Esophagus (tissue), 2 donors: ENCODE results near the gene ROPN1. TPM values are rescaled to one million over a fixed set of nuclear protein-coding genes. Genes with fewer than 3 reads are reported as not detected.
A peak's percentile ranks its signal among the peaks of the same experiment; 100 is the strongest.
"Not testable (repeated sequence)": the region's sequence is repeated elsewhere in the genome, so short reads cannot be mapped to it uniquely, and the experiment has no call there.

Experiments
- H3K27ac ChIP-seq, 2 donors: one replicate each; pipeline ENCODE4 v1.5.1; 2013; ENCODE audit warnings: low read depth in 2 of 2, mild to moderate bottlenecking in 2 of 2, inconsistent platforms in 1 of 2, low read length in 1 of 2, moderate library complexity in 1 of 2
- H3K27me3 ChIP-seq, 2 donors: one replicate each; pipeline ENCODE4 v1.6.1; 2013; ENCODE audit warnings: low read length in 2 of 2, control low read depth in 1 of 2, mild to moderate bottlenecking in 1 of 2; ENCODE audit not compliant: insufficient read depth in 2 of 2, control insufficient read depth in 1 of 2
- H3K36me3 ChIP-seq, 2 donors: one replicate each; pipeline ENCODE4 v1.6.1; 2013; ENCODE audit warnings: low read length in 1 of 2; ENCODE audit not compliant: control insufficient read depth in 2 of 2, insufficient read depth in 2 of 2
- H3K4me1 ChIP-seq, 2 donors: one replicate each; pipeline ENCODE4 v1.6.1; 2013; ENCODE audit warnings: low read length in 1 of 2; ENCODE audit not compliant: control insufficient read depth in 2 of 2, insufficient read depth in 2 of 2
- H3K4me3 ChIP-seq, 2 donors: one replicate each; pipeline ENCODE4 v1.5.1; 2013; ENCODE audit warnings: low read length in 2 of 2, mild to moderate bottlenecking in 2 of 2, low read depth in 1 of 2, moderate library complexity in 1 of 2
- H3K9me3 ChIP-seq, 2 donors: one replicate each; pipeline ENCODE4 v1.6.1; 2013; ENCODE audit warnings: mild to moderate bottlenecking in 2 of 2, low read depth in 1 of 2, low read length in 1 of 2, moderate library complexity in 1 of 2; ENCODE audit not compliant: control insufficient read depth in 2 of 2, insufficient read depth in 1 of 2
- WGBS, 2 donors: extraction: QIAGEN DNeasy Blood & Tissue Kit; methylation state at CpG; one replicate each; pipeline ENCODE4 v1.1.7; 2013; 5-methylcytosine and 5-hydroxymethylcytosine counted together
- polyA plus RNA-seq, 2 donors: library from polyadenylated mRNA; stranded (reverse); fragments of 200-250 nt; gene quantifications; one replicate each; pipeline ENCODE4 v1.2.3, GENCODE V29; 2013
- donor health status: healthy with polysubstance abuse.
- donor health status: Bipolar disorder and iron deficiency.

ROPN1 gene
- polyA plus RNA-seq, 2 donors = not detected

DNA sequence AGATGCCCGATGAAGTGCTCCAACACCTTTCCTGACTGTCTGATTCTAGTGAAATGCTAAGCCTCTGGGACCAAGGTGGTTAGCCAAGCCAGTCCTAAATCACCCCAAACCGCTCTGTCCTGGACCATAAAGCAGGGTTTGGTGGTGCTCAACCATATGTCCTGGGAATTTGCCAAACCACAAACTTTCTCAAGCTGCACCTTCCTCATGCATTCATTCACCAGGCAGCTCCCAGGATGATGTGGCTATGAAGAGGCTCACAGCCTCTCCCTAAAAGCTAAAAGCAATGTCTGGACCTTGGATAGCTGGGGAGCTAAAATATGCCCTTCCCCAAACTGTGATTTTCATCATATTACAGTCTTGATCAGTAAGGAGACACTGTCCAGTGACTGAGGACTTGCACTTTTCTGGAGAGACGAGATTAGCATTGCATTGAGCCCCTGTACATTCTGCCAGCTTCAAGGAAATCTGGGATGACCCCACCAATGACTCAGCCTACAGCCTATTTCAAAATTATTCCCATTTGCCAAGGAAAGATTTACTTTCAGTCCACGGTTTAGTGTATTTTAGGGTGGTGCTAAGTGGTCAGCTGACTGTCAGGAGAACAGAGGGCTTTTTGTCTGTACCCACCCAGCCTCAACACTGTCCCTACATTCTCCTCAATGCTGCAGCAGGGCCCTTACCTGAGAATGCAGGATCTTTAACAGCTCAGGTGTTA lies 15.6 kb downstream of the ROPN1 start:
- WGBS, 2 donors = 64 to 75% methylated on average over 4 of the region's 4 CpGs
- not testable (repeated sequence) for H3K4me3 ChIP-seq, H3K27ac ChIP-seq

DNA sequence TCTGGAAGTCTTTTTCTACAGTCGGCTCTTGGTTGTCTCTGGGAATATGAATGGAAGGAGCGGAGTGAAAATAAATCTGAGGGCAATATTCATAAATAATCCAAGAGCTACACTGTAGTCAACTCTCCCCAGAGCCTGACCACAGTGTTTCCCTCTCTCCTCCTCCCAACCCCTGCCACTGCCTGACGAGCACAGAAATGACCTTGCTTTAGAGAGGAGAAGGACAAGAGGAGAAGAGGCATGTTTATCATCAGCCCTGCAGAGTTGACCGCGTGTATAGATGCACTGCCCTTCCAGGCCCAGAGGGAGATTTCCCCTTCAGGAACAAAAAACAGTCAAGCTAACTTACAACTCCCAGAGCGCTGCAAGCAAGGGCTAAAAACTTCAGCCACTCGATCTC lies 16.9 kb downstream of the ROPN1 start:
- H3K4me3 ChIP-seq, H3K27ac ChIP-seq, H3K27me3 ChIP-seq, H3K4me1 ChIP-seq, H3K9me3 ChIP-seq, H3K36me3 ChIP-seq: not testable (repeated sequence)
- WGBS, 2 donors = 75 to 80% methylated on average over 4 to 5 of the region's 7 CpGs

More for the DNA sequence above, 15.6 kb downstream of the ROPN1 start:
- not testable (repeated sequence) for H3K36me3 ChIP-seq, H3K4me1 ChIP-seq, H3K27me3 ChIP-seq, H3K9me3 ChIP-seq

DNA sequence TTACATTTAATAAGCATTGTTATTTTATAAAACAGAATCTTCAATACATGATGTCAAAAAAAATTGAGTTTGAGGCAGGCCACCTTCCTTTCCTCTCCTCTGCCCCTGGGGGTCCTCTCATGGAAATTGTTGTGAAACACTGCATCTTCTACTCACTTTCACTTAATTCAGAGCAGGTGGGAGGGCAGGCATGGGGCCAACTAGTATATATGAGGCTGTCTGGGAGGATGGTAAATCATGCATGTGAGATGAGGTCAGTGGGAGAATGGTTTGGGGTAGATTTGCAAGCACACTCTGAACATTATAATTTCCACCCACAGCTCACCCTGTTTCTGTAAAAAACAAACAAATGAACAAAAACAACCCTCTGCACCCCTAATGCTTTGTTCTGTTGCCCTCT lies 20.5 kb downstream of the ROPN1 start:
- H3K36me3 ChIP-seq = no peaks in the 10 kb centered on the region
- H3K4me3 ChIP-seq = no peak overlapping the region
- H3K9me3 ChIP-seq = no peaks in the 10 kb centered on the region
- H3K27ac ChIP-seq = no peak overlapping the region
- no peaks in the 10 kb centered on the region for H3K4me1 ChIP-seq
- H3K27me3 ChIP-seq = no peaks in the 10 kb centered on the region

DNA sequence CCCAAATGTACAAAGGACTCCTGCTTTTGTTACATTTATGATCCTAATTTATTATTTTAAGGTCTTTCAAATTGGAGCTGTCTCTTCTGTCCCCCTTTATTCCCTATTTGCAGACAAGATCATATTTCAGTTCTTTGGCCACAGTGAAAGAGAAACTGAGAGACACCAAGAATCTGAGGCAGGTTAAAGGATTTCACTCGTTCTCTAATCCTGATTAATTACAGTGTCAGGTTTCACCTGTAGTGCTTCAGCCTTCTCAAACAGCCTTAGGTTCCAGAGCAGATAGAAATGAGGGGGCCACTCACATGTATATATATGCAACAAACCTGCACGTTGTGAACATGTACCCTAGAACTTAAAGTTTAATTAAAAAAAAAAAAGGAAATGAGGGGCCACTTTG lies 24.7 kb downstream of the ROPN1 start:
- not testable (repeated sequence) for H3K9me3 ChIP-seq, H3K4me3 ChIP-seq, H3K27me3 ChIP-seq, H3K4me1 ChIP-seq, H3K27ac ChIP-seq, H3K36me3 ChIP-seq
- WGBS, 2 donors = 24 to 25% methylated on average over 2 of the region's 2 CpGs

DNA sequence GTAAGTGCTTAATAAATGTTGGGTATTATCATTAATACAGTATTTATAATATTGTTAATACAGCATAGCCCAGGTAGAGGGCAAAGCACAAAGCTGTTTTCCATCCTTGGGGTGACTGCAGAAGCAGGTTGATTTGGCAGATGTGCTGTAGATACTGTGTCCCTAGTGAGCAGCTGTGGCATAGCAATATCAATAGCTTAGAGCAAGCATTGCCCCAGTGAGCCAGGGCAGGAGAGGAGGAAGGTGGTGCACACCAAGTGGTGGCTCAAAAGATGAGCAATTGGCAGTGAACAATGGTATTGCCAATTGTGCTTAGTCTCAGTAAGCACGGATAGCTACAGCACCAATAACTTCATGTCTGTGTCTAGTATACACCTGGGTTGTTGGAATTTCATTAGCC lies 25.1 kb downstream of the ROPN1 start:
- WGBS, 2 donors = 39 to 43% methylated on average over 1 of the region's 1 CpG
- not testable (repeated sequence) for H3K36me3 ChIP-seq, H3K4me3 ChIP-seq, H3K27me3 ChIP-seq, H3K4me1 ChIP-seq, H3K9me3 ChIP-seq, H3K27ac ChIP-seq

DNA sequence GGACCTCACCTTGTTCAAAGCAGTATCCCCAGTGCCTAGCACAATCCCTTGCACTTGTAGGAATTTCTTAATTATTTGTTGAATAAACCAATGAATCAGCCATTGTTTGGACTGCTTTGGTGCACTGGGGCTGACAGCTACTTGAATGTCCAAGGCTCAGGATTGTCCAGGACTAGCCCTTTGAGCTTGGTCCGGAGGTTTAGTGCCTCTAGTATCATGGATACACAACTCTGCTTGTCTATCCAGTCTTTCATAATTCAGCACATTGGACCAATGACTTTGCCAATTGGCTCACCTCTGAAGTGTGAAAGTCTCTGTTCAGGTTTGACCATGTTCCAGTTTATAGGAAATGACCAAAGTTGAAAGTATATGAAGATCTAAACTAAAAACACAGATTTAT lies 27.1 kb downstream of the ROPN1 start:
- not testable (repeated sequence) for H3K36me3 ChIP-seq, H3K27ac ChIP-seq, H3K9me3 ChIP-seq, H3K4me3 ChIP-seq, H3K27me3 ChIP-seq, H3K4me1 ChIP-seq
- 52 to 60% methylated on average over 1 of the region's 1 CpG for WGBS, 2 donors

DNA sequence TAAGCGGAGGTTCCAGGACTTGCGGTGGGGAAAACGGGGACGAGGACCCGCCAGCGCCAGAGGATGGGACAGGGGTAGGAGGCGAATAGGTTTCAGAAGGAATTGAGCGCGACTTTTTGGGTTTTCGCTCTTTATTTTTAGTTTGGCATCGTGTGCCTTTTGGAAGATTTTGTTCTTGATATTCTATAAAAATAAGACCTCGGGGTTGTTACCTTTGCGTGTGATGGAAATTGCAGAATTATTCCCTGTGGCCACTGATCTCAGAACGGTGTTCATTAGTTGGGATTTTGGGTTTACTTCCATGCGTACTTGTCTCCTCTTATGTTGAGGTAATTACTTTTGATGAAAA lies 30.4 kb downstream of the ROPN1 start:
- Histone ChIP-seq H3K36me3 (no peaks in the 10 kb centered on the region), H3K27me3 (no peaks in the 10 kb centered on the region), H3K4me3 (peak overlapping the region; percentile 78 to 90), H3K4me1 (no peaks in the 10 kb centered on the region), H3K27ac (peak overlapping the region; percentile 81 to 90), H3K9me3 (no peaks in the 10 kb centered on the region)
- WGBS, 2 donors = 4 to 5% methylated on average over 15 of the region's 15 CpGs

DNA sequence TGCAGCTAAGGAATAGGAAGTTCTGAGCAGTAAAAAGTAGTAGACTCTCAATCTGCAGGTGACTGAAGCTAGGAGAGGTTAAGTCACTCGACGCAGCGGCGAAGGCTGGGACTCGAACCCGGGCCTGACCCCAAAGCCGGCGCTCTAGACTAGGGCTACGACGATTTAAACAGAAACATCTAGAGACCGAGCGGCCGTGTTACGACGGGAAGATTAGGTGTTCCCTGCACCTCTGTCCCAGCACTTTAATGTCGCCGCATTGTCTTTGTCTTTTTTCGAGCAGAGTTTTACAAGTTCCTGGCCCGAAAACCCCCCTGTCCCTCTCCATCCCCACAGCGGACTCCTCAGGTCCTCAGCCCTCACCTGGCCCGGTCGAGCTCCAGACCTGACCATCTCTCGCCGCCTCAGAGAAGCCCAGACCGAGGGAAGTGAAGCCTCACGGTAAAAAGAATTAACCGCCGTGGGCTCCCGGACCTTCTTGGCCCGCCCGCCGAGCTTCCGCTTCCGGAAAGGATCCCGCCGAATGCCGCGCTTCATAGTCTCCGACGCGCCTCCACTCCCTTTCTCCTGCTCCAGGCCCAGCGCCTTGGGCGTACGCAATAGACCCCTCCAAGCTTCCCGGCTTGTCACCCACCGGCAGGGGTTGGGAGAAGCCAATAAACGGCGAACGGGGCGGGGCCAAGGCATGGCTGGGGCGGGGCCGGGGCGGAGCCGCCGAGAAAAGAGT lies 31.0 kb downstream of the ROPN1 start, which contains the start of gene CCDC14:
Gene CCDC14, minus strand, starts transcription at position 449 of the 727 bp plus-strand sequence. Its CDS starts 56 bp downstream, at position 393.
- Histone ChIP-seq H3K4me3 (peak within 1 kb of the TSS; percentile 78 to 90), H3K27me3 (no peaks in the 10 kb centered on the region), H3K36me3 (no peaks in the 10 kb centered on the region), H3K27ac (peak within 1 kb of the TSS; percentile 81 to 90), H3K4me1 (no peaks in the 10 kb centered on the region), H3K9me3 (no peaks in the 10 kb centered on the region)
- WGBS, 2 donors = 0 to 1% methylated on average over 55 of the region's 55 CpGs

DNA sequence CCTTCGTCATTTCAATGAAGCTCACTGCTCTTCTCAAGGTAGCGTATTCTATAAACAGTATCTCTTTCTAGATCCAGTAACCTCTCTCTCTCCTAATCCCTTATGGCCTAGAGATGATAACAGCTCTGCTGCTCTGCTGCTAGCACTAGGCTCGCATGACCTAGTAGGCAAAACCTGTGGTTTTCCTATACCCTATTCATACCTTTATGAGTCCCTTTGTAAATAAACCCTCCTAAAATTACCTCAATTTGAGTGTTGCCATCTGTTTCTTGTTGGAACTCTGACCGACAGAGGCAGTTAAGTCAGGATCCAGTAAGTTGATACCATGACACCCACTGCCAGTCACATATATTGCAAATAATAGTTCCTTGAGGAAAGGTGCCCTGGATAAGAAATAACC lies 38.2 kb downstream of the ROPN1 start:
- H3K4me3 ChIP-seq = no peak overlapping the region
- H3K9me3 ChIP-seq = no peaks in the 10 kb centered on the region
- no peaks in the 10 kb centered on the region for H3K4me1 ChIP-seq
- H3K36me3 ChIP-seq = peaks cover 0 to 6% of the 10 kb centered on the region in 2 donors
- 91 to 92% methylated on average over 4 of the region's 4 CpGs for WGBS, 2 donors
- H3K27ac ChIP-seq = no peak overlapping the region
- H3K27me3 ChIP-seq = no peaks in the 10 kb centered on the region
